ENCODE results near the gene HLA-F. TPM values are rescaled to one million over a fixed set of nuclear protein-coding genes. Genes with fewer than 3 reads are reported as not detected.

Gene HLA-F
- polyA plus RNA-seq, 4 donors = 7.1 to 564 (median 203) TPM

- no peaks in the 10 kb centered on the region for H3K36me3 ChIP-seq (ENCODE audit: control insufficient read depth in 3 of 3, insufficient read depth in 2 of 3, low read depth in 1 of 3, low read length in 3 of 3)
- DNase-seq (no peak), FAIRE-seq (no peak)
- H3K4me1 ChIP-seq (ENCODE audit: control insufficient read depth in 3 of 3, insufficient read depth in 2 of 3, low read depth in 1 of 3, low read length in 2 of 3) = peaks cover 0 to 2% (median 0%) of the 10 kb centered on the region in 3 donors
- peaks cover 0 to 48% (median 0%) of the 10 kb centered on the region in 3 donors for H3K27me3 ChIP-seq (ENCODE audit: control insufficient read depth in 3 of 3, insufficient read depth in 3 of 3, low read length in 3 of 3)
- H3K4me3 ChIP-seq (ENCODE audit: low read depth in 1 of 3, low read length in 3 of 3) = no peak overlapping the region
- WGBS, 3 donors = 42 to 50% (median 50%) methylated on average over 2 of the region's 2 CpGs
- H3K9me3 ChIP-seq (ENCODE audit: control insufficient read depth in 2 of 2, insufficient read depth in 1 of 2, low read depth in 1 of 2, low read length in 1 of 2) = peaks cover 0 to 4% of the 10 kb centered on the region in 2 donors
- no peak overlapping the region for H3K27ac ChIP-seq (ENCODE audit: low read depth in 1 of 3, low read length in 2 of 3)
Measured at GRCh38 chr6:29757701-29758293, 34.6 kb downstream of the HLA-F start.

GRCh38 chr6:29758761-29759160 is 35.5 kb downstream of the HLA-F start:
- Histone ChIP-seq H3K36me3 (ENCODE audit: control insufficient read depth in 3 of 3, insufficient read depth in 2 of 3, low read depth in 1 of 3, low read length in 3 of 3) (no peaks in the 10 kb centered on the region), H3K9me3 (ENCODE audit: control insufficient read depth in 2 of 2, insufficient read depth in 1 of 2, low read depth in 1 of 2, low read length in 1 of 2) (peaks cover 0 to 4% of the 10 kb centered on the region in 2 donors), H3K27ac (ENCODE audit: low read depth in 1 of 3, low read length in 2 of 3) (no peak overlapping the region), H3K4me3 (ENCODE audit: low read depth in 1 of 3, low read length in 3 of 3) (no peak overlapping the region), H3K27me3 (ENCODE audit: control insufficient read depth in 3 of 3, insufficient read depth in 3 of 3, low read length in 3 of 3) (peaks cover 0 to 45% (median 0%) of the 10 kb centered on the region in 3 donors), H3K4me1 (ENCODE audit: control insufficient read depth in 3 of 3, insufficient read depth in 2 of 3, low read depth in 1 of 3, low read length in 2 of 3) (no peaks in the 10 kb centered on the region)
- FAIRE-seq (no peak), DNase-seq (no peak)
- 79 to 92% (median 90%) methylated on average over 2 of the region's 2 CpGs for WGBS, 3 donors

GRCh38 chr6:29759457-29759856 is 36.2 kb downstream of the HLA-F start:
- DNase-seq (no peak), FAIRE-seq (no peak)
- 46 to 71% (median 66%) methylated on average over 5 of the region's 5 CpGs for WGBS, 3 donors
- no peaks in the 10 kb centered on the region for H3K4me1 ChIP-seq (ENCODE audit: control insufficient read depth in 3 of 3, insufficient read depth in 2 of 3, low read depth in 1 of 3, low read length in 2 of 3)
- H3K9me3 ChIP-seq (ENCODE audit: control insufficient read depth in 2 of 2, insufficient read depth in 1 of 2, low read depth in 1 of 2, low read length in 1 of 2) = peaks cover 0 to 4% of the 10 kb centered on the region in 2 donors
- H3K27me3 ChIP-seq (ENCODE audit: control insufficient read depth in 3 of 3, insufficient read depth in 3 of 3, low read length in 3 of 3) = peaks cover 0 to 45% (median 0%) of the 10 kb centered on the region in 3 donors
- no peaks in the 10 kb centered on the region for H3K36me3 ChIP-seq (ENCODE audit: control insufficient read depth in 3 of 3, insufficient read depth in 2 of 3, low read depth in 1 of 3, low read length in 3 of 3)
- no peak overlapping the region for H3K4me3 ChIP-seq (ENCODE audit: low read depth in 1 of 3, low read length in 3 of 3)
- no peak overlapping the region for H3K27ac ChIP-seq (ENCODE audit: low read depth in 1 of 3, low read length in 2 of 3)

GRCh38 chr6:29760328-29760727 is 37.1 kb downstream of the HLA-F start:
- peaks cover 0 to 3% of the 10 kb centered on the region in 2 donors for H3K9me3 ChIP-seq (ENCODE audit: control insufficient read depth in 2 of 2, insufficient read depth in 1 of 2, low read depth in 1 of 2, low read length in 1 of 2)
- H3K4me1 ChIP-seq (ENCODE audit: control insufficient read depth in 3 of 3, insufficient read depth in 2 of 3, low read depth in 1 of 3, low read length in 2 of 3) = no peaks in the 10 kb centered on the region
- no peaks in the 10 kb centered on the region for H3K36me3 ChIP-seq (ENCODE audit: control insufficient read depth in 3 of 3, insufficient read depth in 2 of 3, low read depth in 1 of 3, low read length in 3 of 3)
- no peak for FAIRE-seq
- WGBS, 3 donors = 31 to 63% (median 50%) methylated on average over 2 to 3 of the region's 3 CpGs
- DNase-seq = peak in 1 of 2 donors; percentile 24
- peaks cover 0 to 39% (median 0%) of the 10 kb centered on the region in 3 donors for H3K27me3 ChIP-seq (ENCODE audit: control insufficient read depth in 3 of 3, insufficient read depth in 3 of 3, low read length in 3 of 3)
- no peak overlapping the region for H3K27ac ChIP-seq (ENCODE audit: low read depth in 1 of 3, low read length in 2 of 3)
- H3K4me3 ChIP-seq (ENCODE audit: low read depth in 1 of 3, low read length in 3 of 3) = no peak overlapping the region

- 41 to 66% (median 45%) methylated on average over 4 of the region's 4 CpGs for WGBS, 3 donors
- no peak for FAIRE-seq
Measured at GRCh38 chr6:29762051-29762450, 38.8 kb downstream of the HLA-F start.

GRCh38 chr6:29762781-29763214 is 39.6 kb downstream of the HLA-F start:
- Histone ChIP-seq H3K9me3 (ENCODE audit: control insufficient read depth in 2 of 2, insufficient read depth in 1 of 2, low read depth in 1 of 2, low read length in 1 of 2) (no peaks in the 10 kb centered on the region), H3K36me3 (ENCODE audit: control insufficient read depth in 3 of 3, insufficient read depth in 2 of 3, low read depth in 1 of 3, low read length in 3 of 3) (no peaks in the 10 kb centered on the region), H3K4me3 (ENCODE audit: low read depth in 1 of 3, low read length in 3 of 3) (no peak overlapping the region), H3K4me1 (ENCODE audit: control insufficient read depth in 3 of 3, insufficient read depth in 2 of 3, low read depth in 1 of 3, low read length in 2 of 3) (no peaks in the 10 kb centered on the region), H3K27me3 (ENCODE audit: control insufficient read depth in 3 of 3, insufficient read depth in 3 of 3, low read length in 3 of 3) (peaks cover 0 to 16% (median 0%) of the 10 kb centered on the region in 3 donors), H3K27ac (ENCODE audit: low read depth in 1 of 3, low read length in 2 of 3) (no peak overlapping the region)
- FAIRE-seq (no peak), DNase-seq (no peak)
- 13 to 37% (median 35%) methylated on average over 2 of the region's 2 CpGs for WGBS, 3 donors

More at GRCh38 chr6:29762051-29762450, 38.8 kb downstream of the HLA-F start:
- H3K27ac ChIP-seq (ENCODE audit: low read depth in 1 of 3, low read length in 2 of 3) = no peak overlapping the region
- H3K9me3 ChIP-seq (ENCODE audit: control insufficient read depth in 2 of 2, insufficient read depth in 1 of 2, low read depth in 1 of 2, low read length in 1 of 2) = no peaks in the 10 kb centered on the region
- H3K4me1 ChIP-seq (ENCODE audit: control insufficient read depth in 3 of 3, insufficient read depth in 2 of 3, low read depth in 1 of 3, low read length in 2 of 3) = no peaks in the 10 kb centered on the region
- no peak for DNase-seq
- peaks cover 0 to 23% (median 0%) of the 10 kb centered on the region in 3 donors for H3K27me3 ChIP-seq (ENCODE audit: control insufficient read depth in 3 of 3, insufficient read depth in 3 of 3, low read length in 3 of 3)
- H3K4me3 ChIP-seq (ENCODE audit: low read depth in 1 of 3, low read length in 3 of 3) = no peak overlapping the region
- no peaks in the 10 kb centered on the region for H3K36me3 ChIP-seq (ENCODE audit: control insufficient read depth in 3 of 3, insufficient read depth in 2 of 3, low read depth in 1 of 3, low read length in 3 of 3)

GRCh38 chr6:29763491-29764289 is 40.5 kb downstream of the HLA-F start:
- WGBS, 3 donors = 79 to 100% (median 89%) methylated on average over 2 of the region's 2 CpGs
- Histone ChIP-seq H3K27ac (ENCODE audit: low read depth in 1 of 3, low read length in 2 of 3) (no peak overlapping the region), H3K27me3 (ENCODE audit: control insufficient read depth in 3 of 3, insufficient read depth in 3 of 3, low read length in 3 of 3) (peaks cover 0 to 9% (median 0%) of the 10 kb centered on the region in 3 donors), H3K4me3 (ENCODE audit: low read depth in 1 of 3, low read length in 3 of 3) (no peak overlapping the region), H3K36me3 (ENCODE audit: control insufficient read depth in 3 of 3, insufficient read depth in 2 of 3, low read depth in 1 of 3, low read length in 3 of 3) (no peaks in the 10 kb centered on the region), H3K9me3 (ENCODE audit: control insufficient read depth in 2 of 2, insufficient read depth in 1 of 2, low read depth in 1 of 2, low read length in 1 of 2) (no peaks in the 10 kb centered on the region), H3K4me1 (ENCODE audit: control insufficient read depth in 3 of 3, insufficient read depth in 2 of 3, low read depth in 1 of 3, low read length in 2 of 3) (no peaks in the 10 kb centered on the region)
- DNase-seq (no peak), FAIRE-seq (no peak)

- FAIRE-seq (no peak), DNase-seq (no peak)
- Histone ChIP-seq H3K27ac (ENCODE audit: low read depth in 1 of 3, low read length in 2 of 3) (no peak overlapping the region), H3K4me1 (ENCODE audit: control insufficient read depth in 3 of 3, insufficient read depth in 2 of 3, low read depth in 1 of 3, low read length in 2 of 3) (no peaks in the 10 kb centered on the region), H3K9me3 (ENCODE audit: control insufficient read depth in 2 of 2, insufficient read depth in 1 of 2, low read depth in 1 of 2, low read length in 1 of 2) (no peaks in the 10 kb centered on the region), H3K27me3 (ENCODE audit: control insufficient read depth in 3 of 3, insufficient read depth in 3 of 3, low read length in 3 of 3) (peaks cover 0 to 3% (median 0%) of the 10 kb centered on the region in 3 donors), H3K36me3 (ENCODE audit: control insufficient read depth in 3 of 3, insufficient read depth in 2 of 3, low read depth in 1 of 3, low read length in 3 of 3) (no peaks in the 10 kb centered on the region), H3K4me3 (ENCODE audit: low read depth in 1 of 3, low read length in 3 of 3) (no peak overlapping the region)
- WGBS, 3 donors = 85 to 91% (median 89%) methylated on average over 2 of the region's 2 CpGs
Measured at GRCh38 chr6:29764422-29765196, 41.4 kb downstream of the HLA-F start.

All from small intestine (tissue), 7 donors.